Neural cell (in vitro differentiated cells): ENCODE data around the gene LARGE1. TPM values are rescaled to one million over a fixed set of nuclear protein-coding genes. Genes with fewer than 3 reads are reported as not detected.

Source experiments
- H2AFZ ChIP-seq: fragments of 200-600, 300-800 bp; sonication (generic), shearing (Covaris generic); 2 replicates; pipeline ENCODE4 v1.6.0; 2014; ENCODE audit warnings: low read depth, mild to moderate bottlenecking, antibody characterized with exemption, low read length, moderate library complexity
- H3F3A ChIP-seq: fragments of 200-600 bp; shearing (Covaris generic); 2 replicates; pipeline ENCODE4 v1.6.1; 2016; ENCODE audit warnings: mild to moderate bottlenecking, moderate library complexity, mixed read lengths, antibody characterized with exemption, low read length; ENCODE audit not compliant: insufficient read depth, poor library complexity, severe bottlenecking
- H3K27ac ChIP-seq: fragments of 200-600, 300-800 bp; sonication (generic), shearing (Covaris generic); 2 replicates; pipeline ENCODE4 v1.5.1; 2014; ENCODE audit warnings: mild to moderate bottlenecking, low read length, moderate library complexity
- H3K27me3 ChIP-seq: fragments of 300-800, 200-600 bp; sonication (generic), shearing (Covaris generic); 2 replicates; pipeline ENCODE4 v1.6.0; 2014; ENCODE audit warnings: mild to moderate bottlenecking, low read depth, low read length, moderate library complexity; ENCODE audit not compliant: insufficient read depth
- H3K36me3 ChIP-seq: fragments of 300-800, 200-600 bp; sonication (generic), shearing (Covaris generic); 2 replicates; pipeline ENCODE4 v1.5.1; 2014; ENCODE audit warnings: mild to moderate bottlenecking, antibody characterized with exemption, low read length, moderate library complexity; ENCODE audit not compliant: insufficient read depth
- H3K4me2 ChIP-seq: fragments of 300-800, 200-600 bp; sonication (generic), shearing (Covaris generic); 2 replicates; pipeline ENCODE4 v1.6.0; 2014; ENCODE audit warnings: mild to moderate bottlenecking, low read length
- H3K4me3 ChIP-seq: fragments of 300-800, 200-600 bp; sonication (generic), shearing (Covaris generic); 2 replicates; pipeline ENCODE4 v1.5.1; 2014; ENCODE audit warnings: mild to moderate bottlenecking, low read length, moderate library complexity
- H3K79me2 ChIP-seq: fragments of 200-600 bp; shearing (Covaris generic); replicated peaks from 2 replicates; pipeline ENCODE4 v1.6.0; 2014; ENCODE audit warnings: mild to moderate bottlenecking, low read length, moderate library complexity; ENCODE audit not compliant: insufficient read depth
- H3K9ac ChIP-seq: fragments of 300-800, 200-600 bp; sonication (generic), shearing (Covaris generic); 2 replicates; pipeline ENCODE4 v1.6.1; 2016; ENCODE audit warnings: mild to moderate bottlenecking, low read length, mixed read lengths
- H3K9me2 ChIP-seq: fragments of 200-600 bp; shearing (Covaris generic); 2 replicates; pipeline ENCODE4 v1.6.1; 2016; ENCODE audit warnings: mild to moderate bottlenecking, low read length, mixed read lengths; ENCODE audit not compliant: insufficient read depth
- H3K9me3 ChIP-seq: fragments of 200-600, 300-800 bp; sonication (generic), shearing (Covaris generic); 2 replicates; pipeline ENCODE4 v1.6.1; 2016; ENCODE audit warnings: mild to moderate bottlenecking, mixed run types, low read length, moderate library complexity, mixed read lengths
- H4K20me1 ChIP-seq: fragments of 200-600 bp; shearing (Covaris generic); 2 replicates; pipeline ENCODE4 v1.6.1; 2016; ENCODE audit warnings: mild to moderate bottlenecking, mixed run types; ENCODE audit not compliant: insufficient read depth
- EP300 ChIP-seq: fragments of 450-650 bp; conservative IDR thresholded peaks from 2 replicates; pipeline ENCODE4 v1.6.1; 2014; ENCODE audit warnings: antibody characterized with exemption, mild to moderate bottlenecking, moderate library complexity; ENCODE audit not compliant: poor library complexity, severe bottlenecking
- EZH2 ChIP-seq: fragments of 200-600, 300-800 bp; shearing (Covaris generic), sonication (generic); IDR thresholded peaks from 2 replicates; pipeline ENCODE4 v1.6.1; 2014; ENCODE audit warnings: antibody characterized with exemption, low read length, borderline replicate concordance, mild to moderate bottlenecking; ENCODE audit not compliant: insufficient read depth, poor library complexity, severe bottlenecking
- MXI1 ChIP-seq: fragments of 450-650 bp; conservative IDR thresholded peaks from 2 replicates; pipeline ENCODE4 v1.6.1; 2014; ENCODE audit warnings: antibody characterized with exemption, mild to moderate bottlenecking; ENCODE audit not compliant: poor library complexity, severe bottlenecking
- POLR2AphosphoS5 ChIP-seq: IDR thresholded peaks from 2 replicates; pipeline ENCODE4 v1.6.1; 2012
- RAD21 ChIP-seq: fragments of 450-650 bp; conservative IDR thresholded peaks from 2 replicates; pipeline ENCODE4 v1.6.1; 2014; ENCODE audit warnings: antibody characterized with exemption, mild to moderate bottlenecking, moderate library complexity
- REST ChIP-seq: IDR thresholded peaks from 2 replicates; pipeline ENCODE4 v1.6.1; 2012; ENCODE audit warnings: borderline replicate concordance
- SMC3 ChIP-seq: fragments of 450-650 bp; conservative IDR thresholded peaks from 2 replicates; pipeline ENCODE4 v1.6.1; 2014; ENCODE audit warnings: antibody characterized with exemption, mild to moderate bottlenecking, moderate library complexity; ENCODE audit not compliant: poor library complexity
- TAF1 ChIP-seq: IDR thresholded peaks from 2 replicates; pipeline ENCODE4 v1.6.1; 2012; ENCODE audit warnings: low read depth
- polyA plus RNA-seq: library from polyadenylated mRNA; depleted of rRNA; stranded (reverse); fragments of >200 nt; gene quantifications from 2 replicates; pipeline ENCODE4 v1.2.3, GENCODE V29; 2014
- TF ChIP-seq, protein P1 (sequence below): fragments of 450-650 bp; IDR thresholded peaks from 2 replicates; pipeline ENCODE4 v1.5.1; 2014; ENCODE audit warnings: antibody characterized with exemption, mild to moderate bottlenecking, moderate library complexity; ENCODE audit not compliant: poor library complexity, severe bottlenecking

LARGE1 gene
- polyA plus RNA-seq, 1 donor from 2014 or later, result 27.5 TPM

DNA sequence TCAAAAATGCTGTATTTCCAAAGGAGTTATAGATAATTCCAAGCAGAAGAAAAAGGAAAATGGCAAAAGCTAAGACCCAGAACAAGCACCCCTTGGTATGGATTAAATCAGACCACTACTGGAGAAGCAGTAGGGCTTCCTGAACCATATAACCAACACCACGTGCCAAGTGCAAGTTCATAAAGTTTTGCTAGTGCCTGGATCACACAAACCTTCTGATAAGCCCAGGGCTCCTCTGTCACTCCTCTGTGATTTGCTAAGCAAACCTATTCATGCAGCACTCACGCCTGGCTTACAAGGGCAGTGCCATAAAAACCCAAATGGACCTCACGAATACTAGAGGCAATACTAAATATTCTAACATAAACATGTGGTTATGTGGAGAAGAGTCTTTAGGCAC lies 13.3 kb downstream of the LARGE1 start:
- Histone ChIP-seq H3K4me3 (no peak overlapping the region), H3K4me2 (no peak overlapping the region), H3K9ac (no peak overlapping the region), H3K79me2 (peaks cover 4% of the 10 kb centered on the region), H3F3A (no peaks in the 10 kb centered on the region), H3K27me3 (no peaks in the 10 kb centered on the region), H3K9me2 (no peaks in the 10 kb centered on the region), H3K36me3 (no peaks in the 10 kb centered on the region), H2AFZ (no peak overlapping the region), H3K27ac (no peak overlapping the region), H3K9me3 (no peaks in the 10 kb centered on the region), H4K20me1 (no peaks in the 10 kb centered on the region)
- TF ChIP-seq, protein P1, sequence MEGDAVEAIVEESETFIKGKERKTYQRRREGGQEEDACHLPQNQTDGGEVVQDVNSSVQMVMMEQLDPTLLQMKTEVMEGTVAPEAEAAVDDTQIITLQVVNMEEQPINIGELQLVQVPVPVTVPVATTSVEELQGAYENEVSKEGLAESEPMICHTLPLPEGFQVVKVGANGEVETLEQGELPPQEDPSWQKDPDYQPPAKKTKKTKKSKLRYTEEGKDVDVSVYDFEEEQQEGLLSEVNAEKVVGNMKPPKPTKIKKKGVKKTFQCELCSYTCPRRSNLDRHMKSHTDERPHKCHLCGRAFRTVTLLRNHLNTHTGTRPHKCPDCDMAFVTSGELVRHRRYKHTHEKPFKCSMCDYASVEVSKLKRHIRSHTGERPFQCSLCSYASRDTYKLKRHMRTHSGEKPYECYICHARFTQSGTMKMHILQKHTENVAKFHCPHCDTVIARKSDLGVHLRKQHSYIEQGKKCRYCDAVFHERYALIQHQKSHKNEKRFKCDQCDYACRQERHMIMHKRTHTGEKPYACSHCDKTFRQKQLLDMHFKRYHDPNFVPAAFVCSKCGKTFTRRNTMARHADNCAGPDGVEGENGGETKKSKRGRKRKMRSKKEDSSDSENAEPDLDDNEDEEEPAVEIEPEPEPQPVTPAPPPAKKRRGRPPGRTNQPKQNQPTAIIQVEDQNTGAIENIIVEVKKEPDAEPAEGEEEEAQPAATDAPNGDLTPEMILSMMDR, result no peak
- TF ChIP-seq EZH2 (no peak), REST (no peak), POLR2AphosphoS5 (no peak)

- Histone ChIP-seq H3K27me3 (no peaks in the 10 kb centered on the region), H3K4me3 (no peak overlapping the region), H2AFZ (no peak overlapping the region), H3K9me3 (no peaks in the 10 kb centered on the region), H3K27ac (no peak overlapping the region), H4K20me1 (no peaks in the 10 kb centered on the region), H3F3A (no peaks in the 10 kb centered on the region), H3K36me3 (no peaks in the 10 kb centered on the region), H3K9ac (no peak overlapping the region), H3K4me2 (no peak overlapping the region), H3K9me2 (no peaks in the 10 kb centered on the region), H3K79me2 (peaks cover 4% of the 10 kb centered on the region)
- TF ChIP-seq TAF1 (no peak), MXI1 (no peak), SMC3 (no peak), EZH2 (no peak), RAD21 (no peak), POLR2AphosphoS5 (no peak), EP300 (no peak), REST (no peak)
- TF ChIP-seq, protein P1, result no peak
Observed at GRCh38 chr22:33906475-33906874, 13.8 kb downstream of the LARGE1 start.
